Stomach (tissue), 4 donors: ENCODE measurements around the gene PGBD5.

Experiments
- POLR2AphosphoS5 ChIP-seq, 3 donors: sonication (generic); formaldehyde crosslinking; IDR thresholded peaks; one replicate each; pipeline ENCODE4 v1.6.1; 2016; ENCODE audit warnings: antibody characterized with exemption in 3 of 3
- TF ChIP-seq, protein P1 (sequence below), 7 experiments: fragments of 450-650 bp in 4 of 7; fragments of 200-600 bp in 3 of 7; sonication (generic) in 3 of 7; IDR thresholded peaks; one replicate each; pipeline ENCODE4 v1.5.1; 2016 to 2019; ENCODE audit warnings: antibody characterized with exemption in 7 of 7, control low read depth in 2 of 7, mild to moderate bottlenecking in 1 of 7

DNA sequence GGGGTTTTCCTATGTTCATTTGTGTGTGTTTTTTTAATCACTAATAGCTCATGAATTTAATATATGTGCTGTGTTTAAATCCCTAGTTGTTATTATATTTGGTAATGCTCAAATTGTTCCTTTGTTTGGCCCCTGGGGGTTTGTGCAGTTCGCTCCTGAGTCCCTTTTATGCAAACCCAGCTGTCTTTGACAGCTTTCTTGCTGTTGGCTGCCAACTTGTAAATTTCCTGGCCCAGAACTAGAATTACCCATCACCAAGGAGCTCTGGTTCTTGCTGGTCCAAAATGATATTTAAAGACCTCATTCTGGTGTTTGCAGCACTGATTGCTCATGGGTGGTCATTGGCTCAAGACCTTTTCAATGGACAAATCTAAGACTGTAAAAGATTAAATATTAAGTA lies 39.6 kb upstream of the PGBD5 start:
- TF ChIP-seq, protein P1, sequence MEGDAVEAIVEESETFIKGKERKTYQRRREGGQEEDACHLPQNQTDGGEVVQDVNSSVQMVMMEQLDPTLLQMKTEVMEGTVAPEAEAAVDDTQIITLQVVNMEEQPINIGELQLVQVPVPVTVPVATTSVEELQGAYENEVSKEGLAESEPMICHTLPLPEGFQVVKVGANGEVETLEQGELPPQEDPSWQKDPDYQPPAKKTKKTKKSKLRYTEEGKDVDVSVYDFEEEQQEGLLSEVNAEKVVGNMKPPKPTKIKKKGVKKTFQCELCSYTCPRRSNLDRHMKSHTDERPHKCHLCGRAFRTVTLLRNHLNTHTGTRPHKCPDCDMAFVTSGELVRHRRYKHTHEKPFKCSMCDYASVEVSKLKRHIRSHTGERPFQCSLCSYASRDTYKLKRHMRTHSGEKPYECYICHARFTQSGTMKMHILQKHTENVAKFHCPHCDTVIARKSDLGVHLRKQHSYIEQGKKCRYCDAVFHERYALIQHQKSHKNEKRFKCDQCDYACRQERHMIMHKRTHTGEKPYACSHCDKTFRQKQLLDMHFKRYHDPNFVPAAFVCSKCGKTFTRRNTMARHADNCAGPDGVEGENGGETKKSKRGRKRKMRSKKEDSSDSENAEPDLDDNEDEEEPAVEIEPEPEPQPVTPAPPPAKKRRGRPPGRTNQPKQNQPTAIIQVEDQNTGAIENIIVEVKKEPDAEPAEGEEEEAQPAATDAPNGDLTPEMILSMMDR (IDR thresholded peaks at IDR 0.05) = no peak
- no peak for TF ChIP-seq POLR2AphosphoS5 (IDR thresholded peaks at IDR 0.05)
